ENCODE data around the gene COL18A1. TPM values are rescaled to one million over a fixed set of nuclear protein-coding genes. Genes with fewer than 3 reads are reported as not detected.

COL18A1 gene
- total RNA-seq, 1 experiment from 2014 or later, result 676 TPM

DNA sequence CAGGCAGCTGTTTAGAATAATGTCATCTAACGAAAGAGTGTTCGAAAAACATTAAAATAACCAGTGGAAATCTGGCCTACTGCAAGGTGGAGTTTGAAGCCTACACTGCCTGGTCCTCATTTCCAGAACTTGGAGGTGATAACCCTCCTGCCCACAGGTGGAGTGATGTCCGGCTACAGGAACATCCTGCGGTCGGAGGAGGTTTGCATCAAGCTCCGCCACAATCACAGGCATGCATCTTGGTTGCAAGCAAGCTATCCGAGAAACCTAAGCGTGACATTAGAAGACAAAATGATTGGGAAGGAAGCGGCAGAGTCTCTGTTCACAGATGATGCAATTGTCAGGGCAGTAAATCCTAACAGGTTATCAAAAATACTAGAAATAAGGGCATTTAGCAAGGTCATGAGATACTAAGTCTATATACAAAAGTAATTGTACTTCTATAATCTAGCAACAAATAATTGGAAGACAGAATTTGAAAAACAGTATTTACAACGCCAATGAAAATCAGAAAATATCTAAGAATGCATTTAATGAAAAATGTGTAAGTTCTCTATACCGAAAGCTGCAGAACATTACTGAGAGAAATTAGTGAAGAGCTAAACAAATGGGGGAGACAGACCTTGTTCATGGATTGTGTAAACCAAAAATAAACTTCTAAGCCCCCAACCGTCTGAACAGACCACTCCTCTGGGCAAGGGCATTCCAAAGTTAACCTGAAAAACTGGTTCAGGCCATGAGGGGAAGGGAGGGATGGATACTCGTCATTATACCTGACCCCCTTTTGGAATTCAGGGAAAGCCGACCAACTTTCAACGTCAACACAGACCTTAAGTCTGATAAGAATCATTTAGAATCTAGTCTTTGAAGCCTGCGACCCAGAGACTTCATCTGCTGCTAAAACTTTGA lies 141.9 kb downstream of the COL18A1 start:
- Histone ChIP-seq H3K27me3 (ENCODE audit: control insufficient read depth, insufficient read depth, low read length) (no peaks in the 10 kb centered on the region), H3K4me1 (ENCODE audit: control insufficient read depth, insufficient read depth, low read length) (peaks cover 11% of the 10 kb centered on the region), H3K27ac (ENCODE audit: low read length) (no peak overlapping the region), H3K36me3 (ENCODE audit: control insufficient read depth, insufficient read depth, low read length) (no peaks in the 10 kb centered on the region; the same call in 1 of the 2 replicates), H3K9me3 (ENCODE audit: control insufficient read depth, insufficient read depth, low read depth, low read length) (no peaks in the 10 kb centered on the region), H3K4me3 (ENCODE audit: low read depth in 2 of 2, low read length in 2 of 2) (no peak overlapping the region)
- in situ Hi-C loops (cut with HindIII; ENCODE audit: low pct_unique_long_range_greater_than_20kb, low sequenced_read_pairs), result no loop called here
- POLR2A ChIA-PET, result no interaction called here
- DNase-seq (ENCODE audit: low read depth, low spot score) (no peak), ATAC-seq (no peak)
- CTCF ChIA-PET, result no interaction called here
- intact Hi-C loops (cut with micrococcal nuclease; ENCODE audit: unreplicated experiment), result no loop called here
- TF ChIP-seq TCF7L2 (IDR thresholded peaks at IDR 0.05; ENCODE audit: low read depth, low read length) (no peak), POLR2AphosphoS5 (IDR thresholded peaks at IDR 0.05; ENCODE audit: low read depth, low read length) (no peak), SIN3A (IDR thresholded peaks at IDR 0.05; ENCODE audit: borderline replicate concordance, insufficient read depth, low read depth, low read length) (no peak)
- TF ChIP-seq, protein P1, sequence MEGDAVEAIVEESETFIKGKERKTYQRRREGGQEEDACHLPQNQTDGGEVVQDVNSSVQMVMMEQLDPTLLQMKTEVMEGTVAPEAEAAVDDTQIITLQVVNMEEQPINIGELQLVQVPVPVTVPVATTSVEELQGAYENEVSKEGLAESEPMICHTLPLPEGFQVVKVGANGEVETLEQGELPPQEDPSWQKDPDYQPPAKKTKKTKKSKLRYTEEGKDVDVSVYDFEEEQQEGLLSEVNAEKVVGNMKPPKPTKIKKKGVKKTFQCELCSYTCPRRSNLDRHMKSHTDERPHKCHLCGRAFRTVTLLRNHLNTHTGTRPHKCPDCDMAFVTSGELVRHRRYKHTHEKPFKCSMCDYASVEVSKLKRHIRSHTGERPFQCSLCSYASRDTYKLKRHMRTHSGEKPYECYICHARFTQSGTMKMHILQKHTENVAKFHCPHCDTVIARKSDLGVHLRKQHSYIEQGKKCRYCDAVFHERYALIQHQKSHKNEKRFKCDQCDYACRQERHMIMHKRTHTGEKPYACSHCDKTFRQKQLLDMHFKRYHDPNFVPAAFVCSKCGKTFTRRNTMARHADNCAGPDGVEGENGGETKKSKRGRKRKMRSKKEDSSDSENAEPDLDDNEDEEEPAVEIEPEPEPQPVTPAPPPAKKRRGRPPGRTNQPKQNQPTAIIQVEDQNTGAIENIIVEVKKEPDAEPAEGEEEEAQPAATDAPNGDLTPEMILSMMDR (IDR thresholded peaks at IDR 0.05), result no peak
- TF ChIP-seq, protein P2, sequence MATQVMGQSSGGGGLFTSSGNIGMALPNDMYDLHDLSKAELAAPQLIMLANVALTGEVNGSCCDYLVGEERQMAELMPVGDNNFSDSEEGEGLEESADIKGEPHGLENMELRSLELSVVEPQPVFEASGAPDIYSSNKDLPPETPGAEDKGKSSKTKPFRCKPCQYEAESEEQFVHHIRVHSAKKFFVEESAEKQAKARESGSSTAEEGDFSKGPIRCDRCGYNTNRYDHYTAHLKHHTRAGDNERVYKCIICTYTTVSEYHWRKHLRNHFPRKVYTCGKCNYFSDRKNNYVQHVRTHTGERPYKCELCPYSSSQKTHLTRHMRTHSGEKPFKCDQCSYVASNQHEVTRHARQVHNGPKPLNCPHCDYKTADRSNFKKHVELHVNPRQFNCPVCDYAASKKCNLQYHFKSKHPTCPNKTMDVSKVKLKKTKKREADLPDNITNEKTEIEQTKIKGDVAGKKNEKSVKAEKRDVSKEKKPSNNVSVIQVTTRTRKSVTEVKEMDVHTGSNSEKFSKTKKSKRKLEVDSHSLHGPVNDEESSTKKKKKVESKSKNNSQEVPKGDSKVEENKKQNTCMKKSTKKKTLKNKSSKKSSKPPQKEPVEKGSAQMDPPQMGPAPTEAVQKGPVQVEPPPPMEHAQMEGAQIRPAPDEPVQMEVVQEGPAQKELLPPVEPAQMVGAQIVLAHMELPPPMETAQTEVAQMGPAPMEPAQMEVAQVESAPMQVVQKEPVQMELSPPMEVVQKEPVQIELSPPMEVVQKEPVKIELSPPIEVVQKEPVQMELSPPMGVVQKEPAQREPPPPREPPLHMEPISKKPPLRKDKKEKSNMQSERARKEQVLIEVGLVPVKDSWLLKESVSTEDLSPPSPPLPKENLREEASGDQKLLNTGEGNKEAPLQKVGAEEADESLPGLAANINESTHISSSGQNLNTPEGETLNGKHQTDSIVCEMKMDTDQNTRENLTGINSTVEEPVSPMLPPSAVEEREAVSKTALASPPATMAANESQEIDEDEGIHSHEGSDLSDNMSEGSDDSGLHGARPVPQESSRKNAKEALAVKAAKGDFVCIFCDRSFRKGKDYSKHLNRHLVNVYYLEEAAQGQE (IDR thresholded peaks at IDR 0.05; ENCODE audit: insufficient read depth in 1 of 2, low read depth in 2 of 2, low read length in 1 of 2), result no peak
- no TSS peak for BruUV-seq (replicated peaks)

DNA sequence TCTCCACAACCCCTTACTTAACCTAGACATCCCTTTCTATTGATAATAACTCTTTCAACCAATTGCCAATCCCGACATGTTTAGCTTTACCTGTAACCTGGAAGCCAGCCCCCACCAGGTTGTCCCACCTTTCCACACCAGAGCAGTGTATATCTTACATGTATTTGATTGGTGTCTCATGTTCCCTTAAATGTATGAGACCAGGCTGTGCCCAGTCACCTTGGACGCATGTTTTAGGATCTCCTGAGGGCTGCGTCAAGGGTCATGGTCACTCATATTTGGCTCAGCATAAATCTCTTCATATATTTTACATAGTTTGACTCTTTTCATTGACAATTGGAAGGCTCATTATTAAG lies 142.6 kb downstream of the COL18A1 start:
- ChIA-PET POLR2A (no interaction called here), CTCF (no interaction called here)
- H3K9me3 ChIP-seq (ENCODE audit: control insufficient read depth, insufficient read depth, low read depth, low read length), result no peaks in the 10 kb centered on the region
- in situ Hi-C loops (cut with HindIII; ENCODE audit: low pct_unique_long_range_greater_than_20kb, low sequenced_read_pairs) (no loop called here), intact Hi-C loops (cut with micrococcal nuclease; ENCODE audit: unreplicated experiment) (no loop called here)
- no peak for DNase-seq (ENCODE audit: low read depth, low spot score)
- H3K36me3 ChIP-seq (ENCODE audit: control insufficient read depth, insufficient read depth, low read length), result no peaks in the 10 kb centered on the region
- no peak overlapping the region for H3K27ac ChIP-seq (ENCODE audit: low read length)
- H3K4me1 ChIP-seq (ENCODE audit: control insufficient read depth, insufficient read depth, low read length), result peaks cover 11% of the 10 kb centered on the region
- no TSS peak for BruUV-seq (replicated peaks)
- no peaks in the 10 kb centered on the region for H3K27me3 ChIP-seq (ENCODE audit: control insufficient read depth, insufficient read depth, low read length)
- no peak for ATAC-seq
- no peak for TF ChIP-seq POLR2AphosphoS5 (IDR thresholded peaks at IDR 0.05; ENCODE audit: low read depth, low read length)
- no peak overlapping the region for H3K4me3 ChIP-seq (ENCODE audit: low read depth in 2 of 2, low read length in 2 of 2)

All from Panc1 (cell line).